ENCODE results near the gene LDHA.
A peak's percentile ranks its signal among the peaks of the same experiment; 100 is the strongest.
"Not testable (repeated sequence)": the region's sequence is repeated elsewhere in the genome, so short reads cannot be mapped to it uniquely, and the experiment has no call there.

Gene LDHA

GRCh38 chr11:18394928-18395734 lies 768 bp downstream of the LDHA start:
- peak; percentile 18 to 33 (median 26) for DNase-seq

- peak; percentile 99 for DNase-seq
Observed at GRCh38 chr11:18395735-18396504, 1.6 kb downstream of the LDHA start.

DNA sequence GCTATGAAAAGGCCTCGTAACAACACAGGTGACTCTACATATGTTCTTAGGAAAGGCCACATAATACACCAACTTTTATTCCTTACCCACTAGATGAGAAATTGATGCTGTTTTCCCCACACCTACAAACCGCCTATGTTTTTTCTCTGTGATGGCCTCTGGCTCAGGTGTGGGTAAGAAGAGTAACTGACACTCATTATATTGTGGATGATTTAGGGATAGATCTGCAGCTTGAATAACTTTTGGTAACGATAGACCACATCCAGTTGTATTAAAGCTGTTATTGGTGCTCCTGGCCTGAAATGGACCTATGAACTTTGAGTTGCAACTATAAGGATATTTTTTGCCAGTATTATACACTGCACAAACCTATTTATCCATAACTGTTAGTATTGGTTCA lies 3.6 kb downstream of the LDHA start:
- no peak for DNase-seq

- not testable (repeated sequence) for DNase-seq
Observed at GRCh38 chr11:18401077-18401476, 6.7 kb downstream of the LDHA start.

- DNase-seq: no peak
Observed at GRCh38 chr11:18404062-18404461, 9.7 kb downstream of the LDHA start.

- not testable (repeated sequence) for DNase-seq
Observed at GRCh38 chr11:18407400-18407799, 13.0 kb downstream of the LDHA start.

DNA sequence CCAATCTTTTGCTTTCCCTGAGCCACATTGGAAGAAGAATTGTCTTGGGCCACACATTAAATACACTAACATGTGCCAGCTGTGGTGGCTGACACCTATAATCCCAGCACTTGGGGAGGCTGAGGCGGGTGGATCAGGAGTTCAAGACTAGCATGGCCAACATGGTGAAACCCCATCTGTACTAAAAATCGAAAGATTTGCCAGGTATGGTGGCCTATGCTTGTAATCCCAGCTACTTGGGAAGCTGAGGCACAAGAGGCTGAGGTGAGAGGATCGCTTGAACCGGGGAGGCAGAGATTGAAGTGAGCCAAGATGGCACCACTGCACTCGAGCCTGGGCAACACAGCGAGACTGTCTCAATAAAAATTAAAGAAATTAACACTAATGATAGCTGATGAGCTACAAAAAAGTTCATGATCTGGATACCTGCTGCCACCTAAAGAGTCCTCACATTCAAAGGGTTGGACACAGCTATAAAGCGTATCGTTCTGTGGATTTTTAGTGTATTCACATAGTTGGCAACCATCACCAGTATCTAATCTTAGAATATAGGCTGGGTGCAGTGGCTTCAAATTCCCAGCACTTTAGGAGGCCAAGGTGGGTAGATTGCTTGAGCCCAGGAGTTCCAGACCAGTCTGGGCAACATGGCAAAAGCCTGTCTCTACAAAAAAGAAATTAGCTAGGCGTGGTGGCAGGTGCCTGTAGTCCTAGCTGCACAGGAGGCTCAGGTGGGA lies 14.4 kb downstream of the LDHA start:
- DNase-seq: no peak

DNA sequence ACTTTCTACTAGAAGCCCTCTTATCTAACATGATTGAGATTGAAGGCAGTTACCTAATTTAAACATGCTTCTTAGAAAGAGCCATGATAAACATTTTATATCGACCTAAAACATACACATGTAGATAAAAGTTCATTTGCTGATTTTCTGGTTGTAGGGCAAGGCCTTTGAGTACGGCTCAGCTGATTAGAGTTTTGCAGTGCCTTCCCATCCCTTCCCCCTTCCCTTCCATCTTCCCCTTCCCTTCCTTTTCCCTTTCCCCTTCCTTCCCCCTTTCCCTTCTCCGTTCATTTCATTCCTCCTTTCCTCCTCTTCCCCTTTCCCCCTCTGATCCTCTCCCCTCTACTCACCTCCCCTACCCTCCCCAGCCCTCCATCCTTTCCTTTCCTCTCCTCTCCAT lies 22.1 kb downstream of the LDHA start:
- DNase-seq: no peak

DNA sequence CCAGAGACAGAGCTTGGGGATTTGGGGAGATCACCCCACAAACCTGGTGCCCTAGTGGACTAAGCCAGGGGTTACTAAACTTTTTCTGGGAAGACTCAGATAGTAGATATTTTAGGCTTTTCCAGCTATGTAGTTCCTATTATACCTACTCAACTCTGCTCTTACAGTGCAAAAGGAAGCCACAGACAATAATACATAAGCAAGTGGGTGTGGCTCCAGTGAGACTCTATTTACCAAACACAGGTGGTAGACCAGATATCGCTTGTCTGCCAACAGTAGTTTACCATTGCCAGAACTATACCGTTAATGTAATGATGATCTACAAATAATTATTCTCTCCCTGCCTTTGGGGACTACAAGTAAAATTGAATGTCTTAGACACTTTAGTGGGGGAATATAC lies 24.7 kb downstream of the LDHA start:
- no peak for DNase-seq

DNA sequence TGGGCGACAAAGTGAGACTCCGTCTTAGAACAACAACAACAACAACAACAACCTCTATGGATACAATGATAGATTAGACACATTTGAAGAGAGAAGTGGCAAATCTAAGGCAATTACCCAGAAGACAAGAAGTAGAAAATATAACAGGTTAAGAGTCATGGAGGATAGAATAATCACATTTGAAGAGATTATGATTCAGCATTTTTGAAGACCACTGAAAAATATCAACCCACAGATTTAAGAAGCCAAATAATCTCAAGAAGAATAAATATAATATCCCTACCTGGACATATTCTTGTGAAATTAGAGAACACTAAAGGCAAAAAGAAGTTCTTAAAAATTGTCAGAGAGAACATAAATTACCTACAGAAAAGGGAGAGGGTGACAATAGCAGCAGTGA lies 25.7 kb downstream of the LDHA start:
- no peak for DNase-seq

DNA sequence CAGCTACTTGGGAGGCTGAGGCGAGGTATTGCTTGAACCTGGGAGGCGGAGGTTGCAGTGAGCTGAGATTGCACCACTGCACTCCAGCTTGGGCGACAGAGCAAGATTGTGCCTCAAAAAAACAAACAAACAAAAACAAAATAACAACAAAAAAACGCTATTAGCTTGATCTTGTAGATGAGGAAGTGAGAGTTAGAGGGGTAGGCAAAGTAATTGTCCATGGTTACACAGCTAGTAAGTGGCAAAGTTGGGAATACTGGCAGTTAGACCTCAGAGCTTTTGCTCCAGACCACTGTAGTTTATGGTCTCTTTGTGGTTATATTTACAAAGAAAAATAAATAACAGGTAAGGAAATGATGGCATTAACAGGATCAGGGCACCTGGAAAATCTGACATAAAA lies 32.9 kb downstream of the LDHA start:
- DNase-seq: no peak

DNA sequence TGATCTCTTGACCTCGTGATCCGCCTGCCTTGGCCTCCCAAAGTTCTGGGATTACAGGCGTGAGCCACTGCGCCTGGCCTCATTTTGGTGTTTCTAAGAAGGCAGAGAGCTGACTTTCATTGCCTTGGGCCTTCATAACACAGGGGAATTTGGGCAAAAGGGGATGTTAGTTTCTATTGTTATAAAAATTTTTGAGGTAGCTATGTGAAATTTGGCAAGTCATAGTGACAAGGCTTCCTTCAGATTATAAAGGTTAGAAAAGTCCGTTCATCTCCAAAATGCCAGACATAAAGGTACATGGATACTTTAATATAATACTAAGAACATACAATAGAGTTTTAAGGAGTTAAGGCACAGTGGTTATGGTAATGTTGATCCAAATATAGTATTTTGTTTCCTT lies 35.0 kb downstream of the LDHA start:
- DNase-seq: no peak

- no peak for DNase-seq
Observed at GRCh38 chr11:18438691-18439090, 44.3 kb downstream of the LDHA start.

- DNase-seq: peak; percentile 66 to 73 (median 68)
Observed at GRCh38 chr11:18449251-18449650, 54.9 kb downstream of the LDHA start.

DNA sequence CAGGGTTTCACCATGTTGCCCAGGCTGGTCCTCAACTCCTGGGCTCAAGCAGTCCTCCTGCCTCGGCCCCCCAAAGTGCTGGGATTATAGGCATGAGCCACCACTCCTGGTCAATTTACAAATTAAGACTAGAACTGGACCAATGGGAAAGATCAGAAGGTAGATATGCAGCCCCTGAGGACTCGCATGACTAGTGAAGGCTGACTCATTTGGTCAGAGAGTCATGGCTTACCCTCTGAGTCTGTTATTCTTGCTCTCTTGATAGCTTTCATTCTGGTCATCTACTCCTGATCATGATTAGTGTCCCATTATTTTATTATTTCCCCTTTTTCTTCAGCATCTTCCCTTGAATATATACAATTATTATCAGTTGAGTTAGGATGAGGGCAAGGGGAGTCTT lies 58.6 kb downstream of the LDHA start:
- no peak for DNase-seq

DNA sequence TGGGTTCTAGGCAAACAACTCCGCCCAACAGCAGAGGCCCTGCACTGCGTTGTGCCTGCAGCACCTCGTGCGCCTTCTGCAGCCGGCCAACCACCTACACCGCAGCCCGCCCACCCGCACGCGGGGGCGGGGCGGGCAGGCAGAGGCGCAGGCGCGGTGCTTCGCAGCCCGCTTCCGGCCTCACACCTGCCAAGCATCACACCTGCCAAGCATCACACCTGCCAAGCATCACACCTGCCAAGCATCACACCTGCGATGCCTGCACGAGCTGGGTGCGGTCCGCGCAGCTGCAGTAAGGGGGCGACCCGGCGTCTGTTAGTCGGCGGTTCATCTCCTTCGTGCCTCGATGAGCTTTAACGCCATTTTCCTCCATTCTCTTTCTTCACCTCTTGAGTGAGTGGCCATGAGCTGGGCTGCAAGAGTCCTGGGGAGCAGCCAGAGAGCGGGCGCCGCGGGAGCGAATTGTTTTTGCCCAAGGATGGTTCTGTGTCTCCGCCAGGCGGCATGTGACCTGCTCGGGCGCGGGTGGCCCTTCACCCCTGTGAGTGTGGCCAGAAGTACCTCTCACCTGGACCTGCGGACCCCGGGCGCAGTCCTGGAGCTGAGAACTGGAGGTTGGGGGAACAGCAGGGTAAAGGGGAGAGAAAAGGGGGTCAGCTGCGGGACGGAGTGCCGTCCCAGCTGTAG lies 61.5 kb downstream of the LDHA start, which contains the start of gene LDHAL6A:
Gene LDHAL6A (plus strand): TSS at position 171 of the 687 bp plus-strand sequence. CDS start 825 bp downstream, outside the sequence.
- no peak for DNase-seq

GRCh38 chr11:18457450-18457849 lies 63.1 kb downstream of the LDHA start:
- DNase-seq: no peak

Data from suppressor macrophage treated with lipopolysaccharide for 1 hour (primary cell).